Motor neuron (in vitro differentiated cells): ENCODE measurements around the gene STEAP1B. TPM values are rescaled to one million over a fixed set of nuclear protein-coding genes. Genes with fewer than 3 reads are reported as not detected.
"Not testable (repeated sequence)": the region's sequence is repeated elsewhere in the genome, so short reads cannot be mapped to it uniquely, and the experiment has no call there.

Experiments
- ATAC-seq, 8 experiments: fragments of 200-7000 bp; cut with Tn5 transposase; replicated peaks in 6 of 8; 2 replicates each; pipeline ENCODE4 v1.8.0; 2021; ENCODE audit warnings: mild to moderate bottlenecking in 8 of 8, moderate library complexity in 8 of 8
- H3K27ac ChIP-seq, 2 donors: fragments of 250-450 bp; sonication (Bioruptor Pico); 2 replicates each; pipeline ENCODE4 v1.9.0; 2021; ENCODE audit warnings: antibody characterized with exemption in 2 of 2, mild to moderate bottlenecking in 2 of 2, moderate library complexity in 1 of 2
- H3K4me1 ChIP-seq, 2 donors: fragments of 250-450 bp; sonication (Bioruptor Pico); replicated peaks in 1 of 2; 2 replicates each; pipeline ENCODE4 v1.6.1; 2021; ENCODE audit warnings: antibody characterized with exemption in 2 of 2, mild to moderate bottlenecking in 2 of 2, moderate library complexity in 1 of 2
- H3K4me3 ChIP-seq, 5 donors: fragments of 250-450 bp; sonication (Bioruptor Pico); 2 replicates each; pipeline ENCODE4 v1.9.0; 2021; ENCODE audit warnings: antibody characterized with exemption in 5 of 5, mild to moderate bottlenecking in 5 of 5, moderate library complexity in 4 of 5
- WGBS, 10 experiments: fragments of 450-650 bp; shearing (Covaris generic); methylation state at CpG; one replicate each; pipeline ENCODE4 v1.0.0; 2022; 5-methylcytosine and 5-hydroxymethylcytosine counted together
- in situ Hi-C, 9 experiments: fragments of 400-800 bp; cut with MboI; loops; one replicate each; pipeline ENCODE4 v1.15.0; 2021; ENCODE audit warnings: low sequenced_read_pairs in 9 of 9, low pct_unique_long_range_greater_than_20kb in 2 of 9; ENCODE audit not compliant: unreplicated experiment in 9 of 9
- total RNA-seq, 8 experiments: library from RNA; unstranded; fragments of 300-600 nt; gene quantifications; 2 replicates each; pipeline versions ENCODE4 v1.2.3 to v1.2.4, GENCODE V29; 2022

STEAP1B gene
- total RNA-seq, 8 experiments from 2014 or later: 0.11 to 5.3 (median 2.5) TPM

DNA sequence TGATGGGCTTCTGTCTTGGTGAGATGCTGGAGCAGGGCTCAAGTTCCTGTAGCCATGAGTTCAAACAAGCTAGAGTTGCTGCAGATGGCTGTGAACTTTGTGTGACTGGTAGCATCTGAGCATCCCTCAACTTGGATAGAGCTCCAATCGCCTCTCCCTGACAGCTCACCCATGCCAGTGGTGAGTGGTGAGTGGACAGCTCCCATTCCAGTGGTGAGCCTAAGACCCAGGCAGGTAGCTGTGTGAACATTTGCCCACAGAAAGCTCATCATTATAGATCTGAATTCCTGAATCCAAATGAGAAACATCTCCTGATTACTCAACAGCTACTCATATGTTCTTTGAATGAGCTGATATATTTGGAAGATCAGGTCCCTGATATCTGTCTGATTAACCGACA is 25.3 kb downstream of the STEAP1B start:
- in situ Hi-C loops: loop anchor here in 1 of 9 experiments (25.0 kb wide), 1 partner anchor 162 kb away; no protein-coding TSS in a partner anchor
- no peak for ATAC-seq
- 58 to 100% (median 87%) methylated on average over 1 to 2 of the region's 2 CpGs; no CpG with 5 or more reads in 4 of the 10 experiments for WGBS, 10 experiments
- Histone ChIP-seq H3K4me1 (no peaks in the 10 kb centered on the region), H3K27ac (no peak overlapping the region), H3K4me3 (no peak overlapping the region)

DNA sequence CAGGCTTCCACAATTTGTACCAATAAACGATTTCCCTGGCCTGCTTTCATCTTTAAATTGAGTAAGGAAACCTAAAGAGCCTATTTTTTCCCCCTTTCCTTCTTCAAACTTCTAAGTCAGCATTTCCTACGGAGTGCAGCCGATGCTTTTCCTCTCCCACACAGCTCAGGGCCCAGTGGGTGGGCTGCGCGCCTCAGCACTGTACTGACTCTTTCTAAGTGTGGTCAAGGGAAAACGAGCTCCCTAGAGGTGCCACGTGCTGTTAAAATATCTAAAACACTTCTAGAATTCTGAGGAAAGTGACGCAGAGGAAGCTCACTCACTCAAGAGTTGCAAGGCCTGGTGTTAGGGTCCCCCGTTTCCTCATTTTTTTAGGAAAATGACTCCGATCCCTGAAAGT is 29.0 kb downstream of the STEAP1B start:
- Histone ChIP-seq H3K27ac (no peak overlapping the region), H3K4me3 (no peak overlapping the region), H3K4me1 (no peaks in the 10 kb centered on the region)
- no peak for ATAC-seq
- in situ Hi-C loops: no loop called here
- 27 to 77% (median 69%) methylated on average over 2 to 9 of the region's 10 CpGs for WGBS, 10 experiments

DNA sequence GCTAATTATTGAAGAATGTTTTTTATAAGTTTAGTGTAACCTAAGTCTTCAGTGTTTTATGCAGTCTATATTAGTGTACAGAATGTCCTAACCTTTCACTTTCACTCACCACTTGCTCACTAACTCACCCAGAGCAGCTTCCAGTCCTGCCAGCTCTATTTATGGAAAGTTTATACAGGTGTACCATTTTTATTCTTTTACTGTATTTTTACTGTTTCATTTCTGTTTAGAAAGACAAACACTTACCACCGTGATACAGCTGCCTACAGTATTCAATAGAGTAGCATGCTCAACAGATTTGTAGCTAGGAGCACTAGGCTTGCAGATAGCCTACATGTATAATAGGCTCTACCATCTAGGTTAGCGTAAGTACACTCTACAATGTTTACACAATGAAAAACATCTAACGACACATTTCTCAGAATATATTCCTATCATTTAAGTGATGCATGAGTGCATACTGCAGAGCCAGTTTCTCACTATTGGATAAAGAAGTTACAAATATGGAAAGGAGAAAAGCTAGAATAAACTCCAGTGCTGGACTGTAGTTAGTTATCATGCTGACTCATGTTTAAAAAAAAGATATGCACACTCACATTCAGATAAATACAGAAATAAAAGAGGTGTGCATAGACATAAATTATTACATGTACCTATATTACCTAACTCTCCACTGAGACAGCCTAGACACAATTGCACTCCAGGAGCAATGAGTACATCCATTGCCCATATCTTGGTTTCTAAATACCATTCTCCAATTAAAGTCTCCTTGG is 30.4 kb downstream of the STEAP1B start:
- 65 to 100% (median 91%) methylated on average over 2 to 3 of the region's 3 CpGs for WGBS, 10 experiments
- no peaks in the 10 kb centered on the region for H3K4me1 ChIP-seq
- H3K27ac ChIP-seq: no peak overlapping the region
- in situ Hi-C loops: no loop called here
- no peak overlapping the region for H3K4me3 ChIP-seq
- no peak for ATAC-seq

DNA sequence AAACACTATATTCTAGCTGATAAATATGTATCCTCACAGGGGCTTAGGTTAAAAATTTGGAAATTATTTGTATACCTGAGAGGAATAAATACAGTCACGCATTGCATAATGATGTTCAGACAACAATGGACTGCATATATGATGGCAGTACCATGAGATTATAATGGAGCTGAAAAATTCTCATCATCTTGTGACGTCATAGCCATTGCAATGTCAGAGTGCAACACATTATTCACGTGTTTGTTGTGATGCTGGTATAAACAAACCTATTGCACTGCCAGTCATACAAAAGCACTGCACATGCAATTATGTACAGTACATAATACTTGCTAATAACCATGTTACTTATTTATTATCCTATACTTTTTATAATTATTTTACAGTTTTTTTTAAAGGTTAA is 31.4 kb downstream of the STEAP1B start:
- H3K4me3 ChIP-seq: no peak overlapping the region
- no peak overlapping the region for H3K27ac ChIP-seq
- ATAC-seq: no peak
- no peaks in the 10 kb centered on the region for H3K4me1 ChIP-seq
- 47 to 100% (median 93%) methylated on average over 1 to 3 of the region's 3 CpGs; no CpG with 5 or more reads in 2 of the 10 experiments for WGBS, 10 experiments
- in situ Hi-C loops: no loop called here

DNA sequence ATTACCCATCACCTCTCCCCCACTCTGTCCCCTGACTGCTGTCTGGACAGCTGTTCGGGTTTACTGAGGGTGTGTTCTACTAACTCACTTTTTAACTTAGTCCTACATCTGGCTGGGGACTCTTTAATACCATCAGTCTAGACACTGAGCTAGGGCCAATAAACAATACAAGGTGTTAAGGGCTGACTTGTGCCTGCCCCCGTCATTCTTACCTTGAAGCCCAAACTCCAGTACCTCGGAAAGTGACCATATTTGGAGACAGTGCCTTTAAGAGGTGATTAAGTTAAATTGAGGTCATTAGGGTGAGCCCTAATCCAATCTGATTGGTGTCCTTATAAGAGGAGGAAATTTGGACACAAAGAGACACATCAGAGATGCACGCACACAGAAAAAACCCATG is 35.7 kb downstream of the STEAP1B start:
- ATAC-seq: no peak
- Histone ChIP-seq H3K27ac (no peak overlapping the region), H3K4me1 (no peaks in the 10 kb centered on the region), H3K4me3 (no peak overlapping the region)
- in situ Hi-C loops: no loop called here
- WGBS, 10 experiments: 20 to 100% (median 92%) methylated on average over 1 to 4 of the region's 4 CpGs; no CpG with 5 or more reads in 1 of the 10 experiments

DNA sequence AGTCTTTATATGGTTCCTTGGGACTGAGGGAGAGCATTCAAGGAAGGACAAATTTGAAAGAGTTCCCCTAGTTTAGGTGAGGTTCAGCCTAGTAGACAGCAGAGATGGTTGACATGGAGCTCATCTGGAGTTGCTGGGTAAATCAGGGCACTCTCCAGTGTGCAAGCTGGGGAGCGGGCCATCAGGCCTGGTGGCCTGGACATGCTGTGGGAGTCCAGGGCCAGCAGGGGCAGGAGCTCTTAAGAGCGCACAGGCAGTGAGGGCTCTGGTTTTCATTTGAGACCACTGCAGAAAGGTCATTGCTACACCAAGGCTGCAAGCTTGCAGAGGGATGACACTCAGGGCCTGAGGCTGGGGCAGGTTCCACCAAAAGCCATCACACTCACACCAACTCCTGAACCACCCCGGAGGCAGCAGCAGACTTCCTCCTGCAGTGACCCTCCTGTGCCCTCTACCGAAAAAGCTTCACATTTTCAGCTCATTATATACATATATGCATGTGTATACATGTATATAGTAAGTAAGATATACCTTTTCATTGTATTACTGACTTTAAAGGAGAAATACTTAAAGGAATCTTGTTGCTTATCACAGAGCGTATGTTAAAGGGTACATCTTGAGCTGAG is 39.5 kb downstream of the STEAP1B start:
- peak in 1 of 8 experiments; percentile 62 for ATAC-seq
- Histone ChIP-seq H3K4me3 (no peak overlapping the region), H3K27ac (no peak overlapping the region), H3K4me1 (no peaks in the 10 kb centered on the region)
- 57 to 100% (median 100%) methylated on average over 1 to 5 of the region's 5 CpGs; no CpG with 5 or more reads in 3 of the 10 experiments for WGBS, 10 experiments
- in situ Hi-C loops: no loop called here

DNA sequence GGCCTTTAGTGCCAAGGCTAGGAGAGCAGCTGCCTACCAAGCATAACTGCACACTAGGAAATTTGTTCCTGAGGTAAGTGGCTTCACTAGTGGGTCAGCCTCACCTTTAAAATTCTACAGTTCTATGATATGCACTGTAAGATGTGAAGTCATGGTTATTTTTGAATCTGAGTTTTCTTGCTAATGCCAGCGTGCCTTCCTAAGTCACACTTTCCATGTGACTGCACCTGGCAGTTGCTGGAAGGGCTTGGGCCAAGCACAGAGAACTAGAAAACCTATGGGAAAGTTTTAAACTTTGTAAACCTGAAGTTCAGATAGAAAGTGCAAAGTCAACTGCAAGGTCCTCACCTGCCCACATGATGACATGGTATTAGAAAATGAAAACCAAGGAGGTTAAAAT is 42.5 kb downstream of the STEAP1B start:
- WGBS, 10 experiments: 80 to 100% (median 100%) methylated on average over 1 of the region's 1 CpG; no CpG with 5 or more reads in 5 of the 10 experiments
- Histone ChIP-seq H3K4me1 (no peaks in the 10 kb centered on the region), H3K27ac (no peak overlapping the region), H3K4me3 (no peak overlapping the region)
- no peak for ATAC-seq
- in situ Hi-C loops: no loop called here

DNA sequence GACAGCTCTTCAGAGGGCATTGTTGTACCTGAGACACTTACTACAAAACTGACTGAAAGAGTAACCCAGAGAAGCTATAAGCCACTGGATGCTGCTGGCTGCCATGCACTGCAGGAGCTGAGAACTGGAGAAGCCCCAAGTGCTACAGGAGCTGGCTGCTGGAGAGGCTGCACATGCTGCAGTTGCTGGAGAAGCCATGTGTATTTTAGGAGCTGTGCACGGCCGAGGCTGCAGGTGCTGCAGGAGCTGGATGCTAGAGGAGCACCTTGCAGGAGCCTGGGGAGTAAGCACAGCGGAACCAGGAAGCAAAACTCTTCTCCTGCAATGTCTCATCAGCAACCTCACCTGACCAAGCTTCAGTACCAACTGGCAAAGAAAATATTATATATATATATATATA is 45.5 kb downstream of the STEAP1B start:
- Histone ChIP-seq H3K27ac (no peak overlapping the region), H3K4me3 (no peak overlapping the region), H3K4me1 (peaks cover 0 to 3% of the 10 kb centered on the region in 2 donors)
- 60 to 92% methylated on average over 1 to 2 of the region's 3 CpGs; no CpG with 5 or more reads in 8 of the 10 experiments for WGBS, 10 experiments
- ATAC-seq: no peak
- in situ Hi-C loops: no loop called here

DNA sequence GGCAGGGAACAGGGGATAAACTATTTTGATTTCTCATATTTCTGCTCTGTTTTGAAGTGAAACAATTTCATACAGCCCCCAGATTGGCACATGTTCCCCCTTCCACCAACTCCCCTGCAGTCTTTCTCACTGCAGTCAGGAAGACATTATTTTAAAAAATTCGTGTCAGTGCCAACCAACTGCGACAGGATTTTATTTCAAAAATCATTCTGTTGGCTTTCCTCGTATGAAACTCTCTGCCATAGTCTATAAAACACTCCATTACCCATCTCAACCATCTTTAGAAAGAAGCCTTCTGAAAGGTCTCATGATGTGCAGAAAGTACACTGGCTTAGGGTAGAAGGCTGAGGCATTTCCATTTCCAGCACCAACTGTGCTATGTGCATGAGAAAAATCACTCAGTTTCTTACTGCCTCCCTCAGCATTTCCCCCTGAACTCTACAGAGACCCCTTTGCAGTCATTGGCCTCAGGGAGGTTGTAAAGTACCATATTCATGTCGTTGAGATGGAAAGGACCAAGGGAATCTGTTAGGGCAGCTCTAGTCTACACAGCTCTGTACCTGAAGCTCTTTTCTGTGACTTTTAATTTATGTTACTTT is 46.9 kb downstream of the STEAP1B start:
- Histone ChIP-seq H3K4me1 (peaks cover 0 to 3% of the 10 kb centered on the region in 2 donors), H3K27ac (no peak overlapping the region), H3K4me3 (no peak overlapping the region)
- no peak for ATAC-seq
- 0 to 83% (median 61%) methylated on average over 1 to 4 of the region's 4 CpGs; no CpG with 5 or more reads in 3 of the 10 experiments for WGBS, 10 experiments
- in situ Hi-C loops: no loop called here

DNA sequence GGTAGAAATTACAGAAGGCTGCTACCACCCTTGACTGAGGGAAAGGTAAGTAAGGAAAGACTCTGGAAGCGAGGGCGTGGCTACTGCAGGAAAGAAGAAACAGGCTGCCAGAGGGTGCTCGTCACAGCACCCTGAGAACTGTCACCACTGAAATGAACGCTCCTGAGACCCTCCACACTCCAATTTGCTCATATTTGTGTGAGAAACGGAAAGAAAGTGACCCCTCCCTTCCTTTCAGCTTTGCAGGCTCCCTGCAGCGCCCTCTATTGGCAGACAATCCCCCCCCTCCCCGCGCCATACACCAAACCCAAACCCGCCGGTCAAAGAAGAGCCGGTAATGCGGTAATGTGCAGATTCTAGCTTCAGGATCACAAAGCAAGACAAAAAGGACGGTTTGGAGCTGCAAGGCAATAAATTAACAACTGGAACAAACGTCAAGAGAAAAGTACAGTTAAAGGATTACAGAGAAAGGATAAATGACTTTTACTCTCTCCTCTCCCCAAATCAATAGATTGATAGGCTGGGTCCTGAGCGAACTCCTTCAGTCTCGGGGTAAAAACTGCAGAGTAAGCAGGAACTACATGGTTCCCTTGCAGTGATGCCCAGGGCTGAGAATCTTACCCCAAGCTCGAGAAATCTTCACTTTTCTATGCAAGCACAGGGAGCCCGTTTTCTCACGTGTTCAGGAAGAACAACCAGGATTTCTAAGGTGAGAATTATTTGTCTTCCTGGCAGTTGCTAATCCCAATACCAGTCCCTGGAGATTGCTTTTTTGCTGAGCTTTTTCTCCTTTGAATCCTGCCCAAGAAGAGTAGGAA is 47.6 kb downstream of the STEAP1B start:
- no peak overlapping the region for H3K27ac ChIP-seq
- ATAC-seq: peak; percentile 22 to 85 (median 66)
- in situ Hi-C loops: no loop called here
- 11 to 69% (median 53%) methylated on average over 3 to 16 of the region's 19 CpGs; no CpG with 5 or more reads in 1 of the 10 experiments for WGBS, 10 experiments
- peaks cover 0 to 3% of the 10 kb centered on the region in 2 donors for H3K4me1 ChIP-seq
- H3K4me3 ChIP-seq: no peak overlapping the region

DNA sequence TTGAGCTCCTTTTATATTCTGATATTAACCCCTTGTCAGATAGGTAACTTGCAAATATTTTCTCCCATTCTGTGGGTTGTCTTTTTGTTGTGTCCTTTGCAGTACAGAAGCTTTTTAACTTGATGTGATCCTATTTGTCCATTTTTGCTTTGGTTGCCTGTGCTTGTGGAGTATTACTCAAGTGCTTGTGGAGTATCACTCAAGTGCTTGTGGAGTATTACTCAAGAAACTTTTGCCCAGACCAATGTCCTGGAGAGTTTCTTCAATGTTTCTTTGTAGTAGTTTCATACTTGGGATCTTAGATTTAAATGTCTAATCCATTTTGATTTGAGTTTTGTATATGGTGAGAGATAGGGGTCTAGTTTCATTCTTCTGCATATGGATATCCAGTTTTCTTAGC is 50.0 kb downstream of the STEAP1B start:
- H3K4me3 ChIP-seq, H3K27ac ChIP-seq, ATAC-seq, in situ Hi-C loops: not testable (repeated sequence)
- H3K4me1 ChIP-seq: peaks cover 14 to 17% of the 10 kb centered on the region in 2 donors

DNA sequence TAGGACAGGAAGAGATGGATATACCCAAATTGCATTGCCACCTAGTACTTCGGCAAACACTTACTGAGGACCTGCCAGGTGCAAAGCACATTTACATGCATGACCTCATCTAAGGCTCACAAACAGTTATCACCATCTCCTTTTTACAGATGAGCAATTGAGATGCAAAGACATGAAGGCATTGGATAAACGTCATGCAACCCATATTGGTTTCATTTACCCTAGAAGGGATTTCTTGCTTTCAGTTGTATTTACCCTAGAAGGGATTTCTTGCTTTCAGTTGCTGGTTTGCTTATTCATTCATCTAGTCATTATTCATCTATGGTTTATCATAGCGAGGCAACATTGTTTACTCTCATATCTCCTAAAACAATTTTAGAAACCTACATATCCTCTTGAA is 52.2 kb downstream of the STEAP1B start:
- in situ Hi-C loops: no loop called here
- 43 to 93% (median 76%) methylated on average over 1 to 3 of the region's 3 CpGs for WGBS, 10 experiments
- Histone ChIP-seq H3K4me1 (peaks cover 23 to 24% of the 10 kb centered on the region in 2 donors), H3K4me3 (no peak overlapping the region), H3K27ac (no peak overlapping the region)
- ATAC-seq: no peak

DNA sequence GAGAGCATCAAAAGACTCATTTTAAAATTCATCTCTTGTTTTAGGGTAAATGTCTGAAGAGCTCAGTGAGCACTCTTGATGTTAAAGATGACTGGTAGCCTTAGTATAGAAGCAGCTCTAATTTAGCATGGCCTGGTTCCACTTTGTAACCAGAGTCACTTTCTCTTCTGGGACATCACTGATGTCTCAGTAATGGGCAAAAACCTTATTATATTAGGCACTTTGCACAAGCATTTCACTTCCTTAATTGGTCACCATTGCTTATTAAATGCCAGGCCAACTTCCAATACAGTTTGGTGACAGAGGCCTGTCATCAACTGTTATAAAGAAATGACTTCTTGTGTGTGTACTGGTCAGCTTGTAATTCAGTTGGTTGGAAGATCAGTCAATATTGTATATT is 53.0 kb downstream of the STEAP1B start:
- peaks cover 21 to 23% of the 10 kb centered on the region in 2 donors for H3K4me1 ChIP-seq
- no peak for ATAC-seq
- in situ Hi-C loops: no loop called here
- no peak overlapping the region for H3K27ac ChIP-seq
- no peak overlapping the region for H3K4me3 ChIP-seq
